ENCODE results near the gene EEF2KMT.

Gene EEF2KMT

DNA sequence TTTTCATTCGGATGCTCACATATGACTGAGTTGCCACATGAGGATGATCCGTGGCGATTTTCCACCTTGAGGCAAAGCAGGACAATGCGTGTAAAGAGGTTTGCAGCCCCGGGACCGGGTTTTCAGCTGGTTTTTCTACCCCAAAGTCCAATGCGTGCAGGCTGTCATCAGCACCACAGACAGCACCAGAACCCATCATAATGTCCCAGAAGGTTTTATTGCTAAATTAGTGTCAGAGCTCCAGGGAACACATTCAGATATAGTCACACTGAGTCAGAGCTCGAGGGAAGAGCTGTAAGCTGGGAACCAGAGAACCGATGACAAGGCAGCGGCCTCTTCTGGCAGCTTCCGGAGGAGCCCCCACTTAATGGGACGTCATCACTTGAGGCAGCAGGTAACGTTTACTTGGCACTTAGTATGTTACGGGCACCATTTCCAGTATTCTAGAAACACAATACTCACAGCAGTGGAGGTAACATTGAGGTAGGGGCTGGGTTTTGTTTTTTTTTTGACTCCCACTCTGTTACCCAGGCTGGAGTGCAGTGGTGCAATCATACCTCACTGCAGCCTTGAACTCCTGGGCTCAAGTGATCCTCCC, 54.9 kb downstream of the EEF2KMT start:
- DNase-seq (ENCODE audit: low read depth in 1 of 2, low spot score in 1 of 2): no peak

DNA sequence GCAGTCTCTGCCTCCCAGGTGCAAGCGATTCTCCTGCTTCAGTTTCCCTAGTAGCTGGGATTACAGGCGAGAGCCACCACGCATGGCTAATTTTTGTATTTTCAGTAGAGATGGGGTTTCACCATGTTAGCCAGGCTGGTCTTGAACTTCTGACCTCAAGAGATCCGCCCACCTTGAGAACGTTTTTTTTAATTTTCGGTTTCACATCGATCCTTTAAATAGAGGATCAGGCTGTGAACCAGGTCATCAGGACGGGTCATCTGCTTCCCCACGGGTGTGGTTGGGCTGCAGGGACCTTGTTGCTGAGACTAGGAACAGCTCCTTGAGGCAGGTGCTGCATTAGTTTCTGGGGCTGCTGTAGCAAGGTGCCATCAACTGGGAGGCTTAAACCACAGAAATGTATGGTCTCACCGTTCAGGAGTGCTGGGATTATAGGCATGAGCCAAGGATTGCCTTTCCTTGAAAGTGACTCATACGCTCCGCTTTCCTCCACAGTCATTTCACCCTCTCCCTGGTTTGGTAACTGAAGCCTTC, 55.9 kb downstream of the EEF2KMT start:
- no peak for DNase-seq (ENCODE audit: low read depth in 1 of 2, low spot score in 1 of 2)

DNA sequence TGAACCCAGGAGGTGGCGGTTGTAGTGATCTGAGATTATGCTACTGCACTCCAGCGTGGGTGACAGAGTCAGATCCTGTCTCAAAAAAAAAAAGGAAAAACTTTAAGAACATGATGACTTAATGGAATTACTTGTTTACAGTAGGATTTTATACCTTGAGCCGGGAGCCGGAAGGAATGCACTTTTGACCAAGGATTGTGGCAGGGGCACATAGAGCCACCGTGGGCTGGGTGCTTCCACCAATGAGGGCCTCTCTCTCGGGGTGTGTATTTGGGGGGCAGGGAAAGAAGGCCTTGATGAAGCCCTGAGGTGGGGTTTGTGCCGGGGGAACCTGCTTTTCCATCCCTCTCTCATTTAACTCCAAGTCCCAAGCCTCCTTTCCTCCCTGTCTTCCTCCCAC, 57.1 kb downstream of the EEF2KMT start:
- no peak for DNase-seq (ENCODE audit: low read depth in 1 of 2, low spot score in 1 of 2)

DNA sequence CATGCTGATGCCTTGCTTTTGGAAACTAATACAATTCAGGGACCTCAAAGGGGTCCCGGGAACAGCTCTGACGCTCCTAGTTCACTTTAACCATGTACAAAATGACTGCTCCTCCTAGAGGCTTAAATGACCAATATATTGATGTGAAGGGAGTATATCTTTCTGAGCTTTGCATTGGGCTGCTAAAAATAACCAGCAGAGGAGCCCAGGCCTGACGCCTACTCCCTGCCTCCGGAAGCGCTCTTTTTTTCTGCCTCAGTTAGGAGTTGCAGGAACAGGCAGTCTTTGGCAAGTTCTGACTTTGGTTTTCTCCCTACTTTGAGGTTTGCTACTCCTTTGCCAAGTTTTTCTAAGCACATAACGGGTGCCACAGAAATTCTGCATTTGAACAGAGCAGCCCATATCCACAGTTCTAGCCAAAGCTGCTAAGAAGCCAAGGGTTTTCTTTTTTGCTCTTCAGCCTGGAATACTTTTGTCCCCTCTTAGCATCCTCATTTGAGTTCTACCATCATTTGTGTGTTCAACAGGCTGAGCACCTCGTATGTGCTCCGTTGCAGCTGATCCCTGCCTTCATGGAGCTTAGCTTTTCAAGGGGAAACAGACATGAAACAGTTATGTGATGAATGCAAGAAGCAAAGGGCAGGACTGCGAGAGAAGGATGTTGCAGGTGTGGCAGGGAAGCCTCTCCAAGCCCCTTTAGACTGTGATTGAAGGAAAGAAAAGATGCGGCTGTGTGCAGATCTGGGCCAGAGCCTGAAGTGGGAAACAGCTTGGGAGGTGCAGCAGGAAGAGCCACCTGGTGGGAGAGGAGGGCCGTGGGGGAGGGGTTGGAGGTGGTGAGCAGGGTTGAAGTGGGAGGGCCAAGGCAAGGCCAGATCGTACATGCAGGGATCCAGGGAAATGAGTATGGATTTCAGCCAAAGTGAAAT, 61.1 kb downstream of the EEF2KMT start:
- DNase-seq (ENCODE audit: low read depth in 1 of 2, low spot score in 1 of 2): no peak

DNA sequence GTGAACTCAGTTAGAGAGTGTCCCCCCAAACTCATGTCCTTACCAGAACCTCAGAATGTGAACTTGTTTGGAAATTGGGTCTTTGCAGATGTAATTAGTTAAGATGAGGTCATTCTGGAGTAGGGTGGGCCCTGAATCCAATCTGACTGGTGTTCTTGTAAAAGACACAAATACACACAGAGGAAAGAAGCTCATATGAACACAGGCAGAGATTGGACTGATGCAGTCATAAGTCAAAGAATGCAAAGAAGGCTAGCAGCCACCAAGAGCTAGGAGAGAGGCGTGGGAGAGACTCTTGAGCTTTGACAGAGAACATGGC, 61.7 kb downstream of the EEF2KMT start:
- DNase-seq (ENCODE audit: low read depth in 1 of 2, low spot score in 1 of 2): no peak
